Adipocyte (in vitro differentiated cells): ENCODE measurements around the gene KCNMB1.
"Not testable (repeated sequence)": the region's sequence is repeated elsewhere in the genome, so short reads cannot be mapped to it uniquely, and the experiment has no call there.

Experiments
- DNase-seq: peaks from one replicate; pipeline ENCODE4 v3.0.0-alpha.2; 2015; ENCODE audit warnings: low read depth
- H3K27me3 ChIP-seq: replicated peaks from 2 replicates; pipeline ENCODE4 v1.7.0; 2013; ENCODE audit warnings: mild to moderate bottlenecking, low read length, moderate library complexity; ENCODE audit not compliant: control insufficient read depth, insufficient read depth
- H3K36me3 ChIP-seq: 2 replicates; pipeline ENCODE4 v1.7.0; 2013; ENCODE audit warnings: low read length, mild to moderate bottlenecking, moderate library complexity; ENCODE audit not compliant: control insufficient read depth, insufficient read depth, severe bottlenecking
- H3K4me1 ChIP-seq: 2 replicates; pipeline ENCODE4 v1.7.0; 2013; ENCODE audit warnings: mild to moderate bottlenecking, low read length, moderate library complexity; ENCODE audit not compliant: control insufficient read depth, insufficient read depth
- H3K4me3 ChIP-seq: 2 replicates; pipeline ENCODE4 v1.7.0; 2013; ENCODE audit warnings: mild to moderate bottlenecking, low read length, moderate library complexity
- H3K9ac ChIP-seq: 2 replicates; pipeline ENCODE4 v1.7.0; 2013; ENCODE audit warnings: mild to moderate bottlenecking, low read length, moderate library complexity
- H3K9me3 ChIP-seq: 2 replicates; pipeline ENCODE4 v1.7.0; 2013; ENCODE audit warnings: mild to moderate bottlenecking, low read length, moderate library complexity; ENCODE audit not compliant: control insufficient read depth

The KCNMB1 gene

GRCh38 chr5:170376526-170376925 is 12.6 kb downstream of the KCNMB1 start:
- H3K27me3 ChIP-seq: peaks cover 13% of the 10 kb centered on the region
- H3K4me3 ChIP-seq, H3K36me3 ChIP-seq, H3K4me1 ChIP-seq, DNase-seq, H3K9me3 ChIP-seq, H3K9ac ChIP-seq: not testable (repeated sequence)

GRCh38 chr5:170375283-170375682 is 13.9 kb downstream of the KCNMB1 start:
- H3K4me3 ChIP-seq: no peak overlapping the region
- H3K9me3 ChIP-seq: no peaks in the 10 kb centered on the region
- H3K36me3 ChIP-seq: no peaks in the 10 kb centered on the region
- H3K27me3 ChIP-seq: peaks cover 24% of the 10 kb centered on the region
- no peaks in the 10 kb centered on the region for H3K4me1 ChIP-seq
- no peak overlapping the region for H3K9ac ChIP-seq
- DNase-seq: no peak

GRCh38 chr5:170372971-170373370 is 16.2 kb downstream of the KCNMB1 start:
- Histone ChIP-seq H3K36me3 (no peaks in the 10 kb centered on the region), H3K4me3 (no peak overlapping the region), H3K4me1 (no peaks in the 10 kb centered on the region), H3K9me3 (no peaks in the 10 kb centered on the region), H3K9ac (no peak overlapping the region), H3K27me3 (peaks cover 26% of the 10 kb centered on the region)
- no peak for DNase-seq

- Histone ChIP-seq H3K4me3 (no peak overlapping the region), H3K36me3 (no peaks in the 10 kb centered on the region), H3K4me1 (no peaks in the 10 kb centered on the region), H3K9me3 (no peaks in the 10 kb centered on the region), H3K9ac (no peak overlapping the region), H3K27me3 (peaks cover 30% of the 10 kb centered on the region)
- DNase-seq: no peak
These were observed 20.6 kb downstream of the KCNMB1 start for GRCh38 chr5:170368586-170368985.

- no peaks in the 10 kb centered on the region for H3K9me3 ChIP-seq
- peaks cover 25% of the 10 kb centered on the region for H3K27me3 ChIP-seq
These were observed 22.9 kb downstream of the KCNMB1 start for GRCh38 chr5:170366276-170366675.

GRCh38 chr5:170365831-170366230 is 23.3 kb downstream of the KCNMB1 start:
- H3K36me3 ChIP-seq: no peaks in the 10 kb centered on the region
- no peaks in the 10 kb centered on the region for H3K4me1 ChIP-seq
- H3K4me3 ChIP-seq: no peak overlapping the region
- no peak overlapping the region for H3K9ac ChIP-seq
- no peaks in the 10 kb centered on the region for H3K9me3 ChIP-seq
- no peak for DNase-seq
- H3K27me3 ChIP-seq: peaks cover 23% of the 10 kb centered on the region

More at GRCh38 chr5:170366276-170366675, 22.9 kb downstream of the KCNMB1 start:
- H3K36me3 ChIP-seq: no peaks in the 10 kb centered on the region
- no peak overlapping the region for H3K9ac ChIP-seq
- DNase-seq: no peak
- no peak overlapping the region for H3K4me3 ChIP-seq
- H3K4me1 ChIP-seq: no peaks in the 10 kb centered on the region

GRCh38 chr5:170365011-170365410 is 24.2 kb downstream of the KCNMB1 start:
- no peaks in the 10 kb centered on the region for H3K4me1 ChIP-seq
- no peaks in the 10 kb centered on the region for H3K9me3 ChIP-seq
- peaks cover 20% of the 10 kb centered on the region for H3K27me3 ChIP-seq
- no peak overlapping the region for H3K4me3 ChIP-seq
- no peak for DNase-seq
- H3K36me3 ChIP-seq: no peaks in the 10 kb centered on the region
- no peak overlapping the region for H3K9ac ChIP-seq

GRCh38 chr5:170363671-170364070 is 25.5 kb downstream of the KCNMB1 start:
- Histone ChIP-seq H3K36me3 (no peaks in the 10 kb centered on the region), H3K9me3 (no peaks in the 10 kb centered on the region), H3K4me3 (no peak overlapping the region), H3K27me3 (peaks cover 24% of the 10 kb centered on the region), H3K4me1 (no peaks in the 10 kb centered on the region), H3K9ac (no peak overlapping the region)
- DNase-seq: no peak

GRCh38 chr5:170362656-170363055 is 26.5 kb downstream of the KCNMB1 start:
- Histone ChIP-seq H3K4me1 (no peaks in the 10 kb centered on the region), H3K36me3 (no peaks in the 10 kb centered on the region), H3K4me3 (no peak overlapping the region), H3K9me3 (no peaks in the 10 kb centered on the region), H3K27me3 (peaks cover 23% of the 10 kb centered on the region), H3K9ac (no peak overlapping the region)
- no peak for DNase-seq

- Histone ChIP-seq H3K27me3 (peaks cover 28% of the 10 kb centered on the region), H3K4me3 (no peak overlapping the region), H3K9me3 (no peaks in the 10 kb centered on the region), H3K36me3 (no peaks in the 10 kb centered on the region), H3K4me1 (no peaks in the 10 kb centered on the region), H3K9ac (no peak overlapping the region)
- no peak for DNase-seq
These were observed 27.1 kb downstream of the KCNMB1 start for GRCh38 chr5:170362102-170362501.

GRCh38 chr5:170361616-170362015 is 27.6 kb downstream of the KCNMB1 start:
- Histone ChIP-seq H3K9ac (no peak overlapping the region), H3K27me3 (peaks cover 32% of the 10 kb centered on the region), H3K9me3 (no peaks in the 10 kb centered on the region), H3K4me3 (no peak overlapping the region), H3K4me1 (no peaks in the 10 kb centered on the region), H3K36me3 (no peaks in the 10 kb centered on the region)
- DNase-seq: no peak

- H3K27me3 ChIP-seq: peaks cover 36% of the 10 kb centered on the region
- H3K9me3 ChIP-seq: no peaks in the 10 kb centered on the region
- no peaks in the 10 kb centered on the region for H3K4me1 ChIP-seq
- DNase-seq: no peak
- no peak overlapping the region for H3K9ac ChIP-seq
- no peaks in the 10 kb centered on the region for H3K36me3 ChIP-seq
- H3K4me3 ChIP-seq: no peak overlapping the region
These were observed 28.1 kb downstream of the KCNMB1 start for GRCh38 chr5:170361116-170361515.
